Astrocyte (in vitro differentiated cells and primary cell): Measurements from ENCODE around the gene HOXD4. TPM values are rescaled to one million over a fixed set of nuclear protein-coding genes. Genes with fewer than 3 reads are reported as not detected.

Experiments used
- DNase-seq: peaks from one replicate; pipeline ENCODE4 v3.0.0-alpha.2; 2010; ENCODE audit warnings: low read depth
- FAIRE-seq: peaks from 2 replicates; lab custom pipeline; 2011; peaks lifted over from hg19 to GRCh38; lab: Jason Lieb, UNC
- H2AFZ ChIP-seq: 2 replicates; pipeline ENCODE4 v1.6.0; 2012; ENCODE audit warnings: low read depth, low read length, inconsistent platforms
- H3K27ac ChIP-seq: 2 replicates; pipeline ENCODE4 v1.5.1; 2011; ENCODE audit warnings: low read depth, low read length, inconsistent platforms
- H3K27me3 ChIP-seq: 2 replicates; pipeline ENCODE4 v1.6.0; 2011; ENCODE audit warnings: low read length, inconsistent platforms; ENCODE audit not compliant: insufficient read depth
- H3K36me3 ChIP-seq: 2 replicates; pipeline ENCODE4 v1.5.1; 2011; ENCODE audit warnings: low read length, inconsistent platforms; ENCODE audit not compliant: insufficient read depth
- H3K4me1 ChIP-seq: 2 replicates; pipeline ENCODE4 v1.5.1; 2011; ENCODE audit warnings: low read length, inconsistent platforms; ENCODE audit not compliant: insufficient read depth
- H3K4me2 ChIP-seq: 2 replicates; pipeline ENCODE4 v1.6.0; 2012; ENCODE audit warnings: low read length, inconsistent platforms
- H3K4me3 ChIP-seq: 2 replicates; pipeline ENCODE4 v1.5.1; 2011; ENCODE audit warnings: low read depth, mild to moderate bottlenecking, low read length, inconsistent platforms; ENCODE audit not compliant: insufficient read depth
- H3K79me2 ChIP-seq: 2 replicates; pipeline ENCODE4 v1.6.0; 2012; ENCODE audit warnings: mild to moderate bottlenecking, low read length, inconsistent platforms; ENCODE audit not compliant: insufficient read depth
- H3K9ac ChIP-seq: 2 replicates; pipeline ENCODE4 v1.6.0; 2012; ENCODE audit warnings: mild to moderate bottlenecking, low read length, inconsistent platforms
- H3K9me3 ChIP-seq: 2 replicates; pipeline ENCODE4 v1.5.1; 2012; ENCODE audit warnings: low read depth, mild to moderate bottlenecking, low read length, inconsistent platforms; ENCODE audit not compliant: insufficient read depth
- H4K20me1 ChIP-seq: 2 replicates; pipeline ENCODE4 v1.6.0; 2012; ENCODE audit warnings: low read length, inconsistent platforms; ENCODE audit not compliant: insufficient read depth
- H3K27ac Mint-ChIP-seq: one replicate; pipeline ENCODE4 v1.8.0; 2021; ENCODE audit warnings: mild to moderate bottlenecking, mixed read lengths; ENCODE audit not compliant: unreplicated experiment
- H3K27me3 Mint-ChIP-seq: one replicate; pipeline ENCODE4 v1.8.0; 2021; ENCODE audit warnings: low read depth, mixed read lengths; ENCODE audit not compliant: unreplicated experiment
- H3K36me3 Mint-ChIP-seq: one replicate; pipeline ENCODE4 v1.8.0; 2021; ENCODE audit warnings: low read depth, mixed read lengths; ENCODE audit not compliant: unreplicated experiment
- H3K4me1 Mint-ChIP-seq: one replicate; pipeline ENCODE4 v1.8.0; 2021; ENCODE audit warnings: low read depth, mixed read lengths; ENCODE audit not compliant: unreplicated experiment
- H3K4me3 Mint-ChIP-seq: one replicate; pipeline ENCODE4 v1.8.0; 2021; ENCODE audit warnings: mild to moderate bottlenecking, moderate library complexity, mixed read lengths; ENCODE audit not compliant: unreplicated experiment
- H3K9me3 Mint-ChIP-seq: one replicate; pipeline ENCODE4 v1.8.0; 2021; ENCODE audit warnings: mild to moderate bottlenecking, mixed read lengths; ENCODE audit not compliant: unreplicated experiment
- EZH2 ChIP-seq: IDR thresholded peaks from 2 replicates; pipeline ENCODE4 v1.6.1; 2012; ENCODE audit warnings: mild to moderate bottlenecking, low read length, inconsistent platforms; ENCODE audit not compliant: insufficient read depth
- total RNA-seq: library from RNA; stranded (reverse); gene quantifications from 2 replicates; pipeline ENCODE4 v1.2.1, GENCODE V29; 2021
- TF ChIP-seq, protein P1 (sequence below): IDR thresholded peaks from 2 replicates; pipeline ENCODE4 v1.5.1; 2011; ENCODE audit warnings: low read depth, mild to moderate bottlenecking, inconsistent platforms, low read length, moderate library complexity; ENCODE audit not compliant: insufficient read depth

Gene HOXD4
- total RNA-seq, 1 donor from 2014 or later: not detected

DNA sequence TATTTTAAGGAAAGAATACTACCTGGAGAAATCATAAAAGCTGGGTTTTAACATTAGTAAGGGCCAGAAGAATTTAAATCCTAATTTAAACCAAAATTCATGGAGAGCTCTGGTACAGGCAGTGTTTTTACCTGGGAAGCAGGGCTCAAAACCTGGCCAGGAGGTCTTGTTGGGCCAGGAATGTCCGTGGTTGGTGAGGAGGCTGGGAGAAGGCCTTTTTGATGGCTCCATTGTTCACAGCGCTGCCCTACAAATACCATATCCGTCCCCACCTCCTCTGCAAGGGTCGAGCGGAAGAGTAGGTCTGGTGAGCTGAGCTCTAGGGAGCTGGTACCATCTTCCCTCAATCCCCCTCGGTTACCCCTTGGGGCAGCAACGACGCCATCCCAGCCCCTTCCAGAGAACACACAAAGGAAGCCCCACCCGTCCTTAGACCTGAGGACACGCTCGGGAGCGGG is 26.3 kb downstream of the HOXD4 start:
- Histone ChIP-seq H3K27me3 (peaks cover 69% of the 10 kb centered on the region), H3K9me3 (no peaks in the 10 kb centered on the region), H3K4me3 (peak overlapping the region; percentile 27), H3K27ac (no peak overlapping the region), H4K20me1 (no peaks in the 10 kb centered on the region), H2AFZ (peak overlapping the region; percentile 30), H3K4me2 (peak overlapping the region; percentile 75), H3K4me1 (no peaks in the 10 kb centered on the region), H3K9ac (no peak overlapping the region), H3K79me2 (no peaks in the 10 kb centered on the region), H3K36me3 (no peaks in the 10 kb centered on the region)
- no peaks in the 10 kb centered on the region for H3K36me3 Mint-ChIP-seq
- H3K27ac Mint-ChIP-seq: no peak overlapping the region
- H3K4me1 Mint-ChIP-seq: peaks cover 12% of the 10 kb centered on the region
- peak overlapping the region; percentile 45 for H3K4me3 Mint-ChIP-seq
- DNase-seq (peak; percentile 26), FAIRE-seq (no peak)
- peaks cover 13% of the 10 kb centered on the region for H3K9me3 Mint-ChIP-seq
- H3K27me3 Mint-ChIP-seq: peaks cover 89% of the 10 kb centered on the region
- TF ChIP-seq EZH2: no peak
- TF ChIP-seq, protein P1, sequence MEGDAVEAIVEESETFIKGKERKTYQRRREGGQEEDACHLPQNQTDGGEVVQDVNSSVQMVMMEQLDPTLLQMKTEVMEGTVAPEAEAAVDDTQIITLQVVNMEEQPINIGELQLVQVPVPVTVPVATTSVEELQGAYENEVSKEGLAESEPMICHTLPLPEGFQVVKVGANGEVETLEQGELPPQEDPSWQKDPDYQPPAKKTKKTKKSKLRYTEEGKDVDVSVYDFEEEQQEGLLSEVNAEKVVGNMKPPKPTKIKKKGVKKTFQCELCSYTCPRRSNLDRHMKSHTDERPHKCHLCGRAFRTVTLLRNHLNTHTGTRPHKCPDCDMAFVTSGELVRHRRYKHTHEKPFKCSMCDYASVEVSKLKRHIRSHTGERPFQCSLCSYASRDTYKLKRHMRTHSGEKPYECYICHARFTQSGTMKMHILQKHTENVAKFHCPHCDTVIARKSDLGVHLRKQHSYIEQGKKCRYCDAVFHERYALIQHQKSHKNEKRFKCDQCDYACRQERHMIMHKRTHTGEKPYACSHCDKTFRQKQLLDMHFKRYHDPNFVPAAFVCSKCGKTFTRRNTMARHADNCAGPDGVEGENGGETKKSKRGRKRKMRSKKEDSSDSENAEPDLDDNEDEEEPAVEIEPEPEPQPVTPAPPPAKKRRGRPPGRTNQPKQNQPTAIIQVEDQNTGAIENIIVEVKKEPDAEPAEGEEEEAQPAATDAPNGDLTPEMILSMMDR: no peak

- Histone ChIP-seq H3K4me1 (no peaks in the 10 kb centered on the region), H3K27me3 (peaks cover 63% of the 10 kb centered on the region), H3K79me2 (no peaks in the 10 kb centered on the region), H2AFZ (peak overlapping the region; percentile 63), H3K9ac (no peak overlapping the region), H3K9me3 (no peaks in the 10 kb centered on the region), H3K36me3 (no peaks in the 10 kb centered on the region), H4K20me1 (no peaks in the 10 kb centered on the region), H3K4me2 (peak overlapping the region; percentile 75), H3K4me3 (peak overlapping the region; percentile 27), H3K27ac (no peak overlapping the region)
- H3K36me3 Mint-ChIP-seq: no peaks in the 10 kb centered on the region
- H3K4me1 Mint-ChIP-seq: peaks cover 12% of the 10 kb centered on the region
- no peak overlapping the region for H3K27ac Mint-ChIP-seq
- FAIRE-seq (no peak), DNase-seq (peak; percentile 89)
- H3K9me3 Mint-ChIP-seq: peaks cover 12% of the 10 kb centered on the region
- peak overlapping the region; percentile 69 for H3K4me3 Mint-ChIP-seq
- H3K27me3 Mint-ChIP-seq: peaks cover 89% of the 10 kb centered on the region
- peak; percentile 72 for TF ChIP-seq EZH2
- TF ChIP-seq, protein P1: no peak
Observed at GRCh38 chr2:176178038-176178756, 26.8 kb downstream of the HOXD4 start.

DNA sequence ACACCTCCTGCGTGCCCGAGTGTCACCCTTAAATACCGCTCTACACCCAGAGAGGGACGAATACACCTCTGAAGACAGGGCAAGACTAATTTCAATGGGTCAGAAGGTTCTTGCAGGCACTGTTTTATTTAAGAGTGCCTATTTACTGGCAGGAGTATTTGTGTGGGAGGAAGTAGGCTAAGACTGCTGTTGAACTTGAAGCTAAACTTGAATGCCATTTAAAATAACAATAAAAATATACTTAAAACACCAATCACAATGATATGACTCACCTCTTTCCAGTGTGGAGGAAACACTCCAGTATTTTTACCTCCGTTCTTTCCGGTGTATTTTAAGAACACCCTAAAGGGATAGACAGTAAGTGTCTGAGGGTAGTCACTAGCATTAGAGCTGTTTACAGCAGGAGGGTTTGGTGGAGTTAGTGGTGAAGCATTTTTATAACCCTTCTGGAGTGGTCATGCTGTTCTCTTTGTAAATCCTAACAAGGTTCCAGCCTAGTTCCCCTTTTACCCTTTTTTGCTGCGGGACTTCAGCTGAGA is 27.5 kb downstream of the HOXD4 start:
- H3K9ac ChIP-seq: no peak overlapping the region
- no peak overlapping the region for H3K4me3 ChIP-seq
- Mint-ChIP-seq H3K4me1 (peaks cover 12% of the 10 kb centered on the region), H3K9me3 (peaks cover 12% of the 10 kb centered on the region), H3K27ac (no peak overlapping the region), H3K27me3 (peaks cover 89% of the 10 kb centered on the region), H3K4me3 (no peak overlapping the region), H3K36me3 (no peaks in the 10 kb centered on the region)
- no peaks in the 10 kb centered on the region for H3K79me2 ChIP-seq
- no peaks in the 10 kb centered on the region for H3K36me3 ChIP-seq
- no peaks in the 10 kb centered on the region for H4K20me1 ChIP-seq
- no peak overlapping the region for H3K27ac ChIP-seq
- TF ChIP-seq, protein P1: no peak
- DNase-seq (peak; percentile 63), FAIRE-seq (no peak)
- H2AFZ ChIP-seq: no peak overlapping the region
- no peaks in the 10 kb centered on the region for H3K4me1 ChIP-seq
- H3K4me2 ChIP-seq: peak overlapping the region; percentile 75
- peaks cover 57% of the 10 kb centered on the region for H3K27me3 ChIP-seq
- H3K9me3 ChIP-seq: no peaks in the 10 kb centered on the region
